Measurements from ENCODE around the gene TAGLN3.

Gene TAGLN3

GRCh38 chr3:111998636-111999483 is at the start of gene TAGLN3:
TSS of gene TAGLN3 (plus strand) at chr3:111998922. CDS start at chr3:111999423, 501 bp downstream.
- DNase-seq = no peak

- no peak for DNase-seq
These were observed 49.0 kb upstream of the TAGLN3 start for GRCh38 chr3:111949712-111950111.

- no peak for DNase-seq
These were observed 47.7 kb upstream of the TAGLN3 start for GRCh38 chr3:111951032-111951431.

GRCh38 chr3:111952086-111952485 is 46.6 kb upstream of the TAGLN3 start:
- no peak for DNase-seq

DNA sequence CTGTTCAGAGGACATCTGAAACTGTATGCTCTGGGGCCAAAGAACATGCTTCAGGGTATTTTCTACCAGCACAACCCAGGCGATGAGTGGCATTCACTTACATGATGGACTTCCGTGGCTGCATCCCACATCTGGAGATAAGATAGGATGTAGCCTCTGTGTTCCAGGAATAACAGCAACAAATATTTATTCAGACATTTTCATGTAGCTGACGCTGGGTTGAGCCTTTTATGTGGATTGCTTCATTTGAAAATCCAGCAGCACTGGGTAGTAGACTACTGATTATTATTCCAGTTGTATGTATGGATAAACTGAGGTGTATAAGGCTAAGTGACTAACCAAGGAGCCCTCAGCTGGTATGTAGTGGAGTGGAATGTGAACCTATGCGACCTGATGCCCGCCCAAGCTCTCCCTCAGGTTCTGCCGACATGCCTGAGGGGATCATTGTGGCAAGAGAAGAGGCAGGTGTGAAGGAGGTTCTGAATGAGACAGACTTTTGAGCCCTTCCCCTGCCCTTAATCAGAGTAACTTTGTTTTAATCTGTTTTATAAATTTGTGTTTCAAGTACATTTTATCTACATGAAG is 45.8 kb upstream of the TAGLN3 start:
- no peak for DNase-seq

- DNase-seq = no peak
These were observed 44.3 kb upstream of the TAGLN3 start for GRCh38 chr3:111954228-111954990.

DNA sequence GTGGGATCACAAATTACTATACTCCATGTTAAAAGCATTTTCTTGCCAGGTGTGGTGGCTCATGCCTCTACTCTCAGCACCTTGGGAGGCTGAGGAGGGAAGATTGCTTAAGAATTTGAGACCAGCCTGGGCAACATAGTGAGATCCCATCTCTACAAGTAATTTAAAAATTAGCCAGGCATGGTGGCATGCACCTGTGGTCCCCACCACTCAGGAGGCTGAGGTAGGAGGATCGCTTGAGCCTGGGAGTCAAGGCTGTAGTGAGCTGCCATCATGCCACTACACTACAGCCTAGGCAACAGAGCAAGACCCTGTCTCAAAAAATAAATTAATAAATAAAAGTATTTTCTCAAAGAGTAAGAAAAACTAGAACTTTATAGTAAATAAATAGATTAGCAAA is 42.8 kb upstream of the TAGLN3 start:
- no peak for DNase-seq

DNA sequence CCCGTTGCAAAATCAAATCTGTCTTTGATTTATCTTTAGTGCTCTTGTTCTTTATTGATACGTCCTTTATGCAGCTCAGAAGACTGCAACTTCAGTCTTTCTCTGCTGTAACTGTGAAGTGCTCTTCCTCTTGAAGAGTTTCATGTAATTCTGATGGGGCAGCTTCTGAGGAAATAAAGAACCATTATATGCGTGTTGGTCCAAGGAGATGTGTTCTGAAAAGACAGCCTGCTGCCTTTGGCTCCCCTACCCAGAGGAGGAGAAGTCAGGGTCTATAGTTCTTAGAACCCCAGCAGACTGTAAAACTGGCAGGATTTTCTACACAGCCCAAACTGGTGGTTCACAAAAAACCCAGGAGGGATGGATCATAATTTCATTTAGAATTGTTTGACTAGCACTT is 42.3 kb upstream of the TAGLN3 start:
- no peak for DNase-seq

DNA sequence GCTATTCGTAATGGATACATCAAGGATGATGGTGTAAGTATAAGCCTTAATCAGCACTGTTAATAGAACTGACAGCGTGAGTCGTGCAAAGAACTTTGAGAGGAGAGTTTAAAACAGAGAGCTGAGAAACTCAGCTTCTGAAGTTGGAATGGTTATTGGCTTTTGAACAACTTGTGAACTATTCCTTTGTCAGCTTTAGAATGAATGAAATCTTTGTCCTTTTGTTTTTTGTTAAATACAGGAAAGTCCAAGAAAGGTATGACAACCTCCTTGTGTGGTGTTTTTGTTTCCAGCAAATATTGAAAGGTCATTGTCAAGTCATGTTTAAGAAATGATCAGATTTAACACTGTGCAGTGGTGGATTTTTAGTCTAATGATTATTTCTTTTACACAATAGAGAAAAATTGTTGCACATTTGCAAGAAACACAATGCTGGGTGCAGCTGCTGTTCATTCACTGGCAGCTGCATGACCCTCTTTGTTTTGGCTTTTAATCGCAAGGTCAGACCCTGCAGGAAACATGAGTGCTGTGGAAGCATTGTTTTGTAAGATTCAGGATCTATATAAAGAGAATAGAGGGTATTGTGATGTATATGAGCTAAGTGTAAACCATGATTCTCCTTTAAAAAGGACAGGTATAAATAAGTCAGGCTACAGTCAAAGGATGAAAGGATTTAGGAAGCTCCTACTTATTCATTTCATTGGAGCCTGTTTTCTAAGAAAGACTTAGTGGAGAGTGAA is 41.6 kb upstream of the TAGLN3 start:
- no peak for DNase-seq

DNA sequence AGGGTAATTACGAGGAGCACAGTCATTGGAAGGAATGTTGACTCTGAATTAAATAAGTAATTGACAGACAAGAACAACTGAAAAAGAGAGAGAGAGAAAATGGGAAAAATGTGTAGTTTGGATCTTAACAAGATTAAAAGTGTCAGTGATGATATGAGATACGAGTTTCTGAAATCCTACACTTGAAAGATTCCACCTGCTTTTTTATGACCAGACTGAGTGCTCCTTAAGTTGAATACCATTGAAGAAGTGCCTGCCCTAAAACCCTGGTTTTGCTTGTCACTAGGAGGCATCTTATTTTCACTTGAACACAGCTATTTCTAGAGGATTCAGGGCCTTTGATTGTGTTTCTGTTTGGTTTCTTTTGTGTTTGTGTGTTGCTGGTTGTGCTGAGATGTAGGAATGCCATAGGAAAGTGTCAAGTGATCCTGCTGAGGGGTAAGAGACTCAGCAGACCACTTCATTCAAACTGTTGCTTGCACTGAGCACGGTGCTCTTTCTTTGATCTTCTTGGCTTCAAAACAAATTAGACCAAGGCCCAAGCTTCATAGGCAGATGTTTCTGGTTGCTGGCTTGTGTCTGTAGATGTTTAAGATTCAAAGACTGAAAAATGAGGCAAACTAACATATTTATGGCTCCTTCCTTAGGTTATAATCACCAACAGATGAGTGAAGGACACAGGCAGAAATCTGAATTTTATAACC is 37.1 kb upstream of the TAGLN3 start:
- DNase-seq = no peak

DNA sequence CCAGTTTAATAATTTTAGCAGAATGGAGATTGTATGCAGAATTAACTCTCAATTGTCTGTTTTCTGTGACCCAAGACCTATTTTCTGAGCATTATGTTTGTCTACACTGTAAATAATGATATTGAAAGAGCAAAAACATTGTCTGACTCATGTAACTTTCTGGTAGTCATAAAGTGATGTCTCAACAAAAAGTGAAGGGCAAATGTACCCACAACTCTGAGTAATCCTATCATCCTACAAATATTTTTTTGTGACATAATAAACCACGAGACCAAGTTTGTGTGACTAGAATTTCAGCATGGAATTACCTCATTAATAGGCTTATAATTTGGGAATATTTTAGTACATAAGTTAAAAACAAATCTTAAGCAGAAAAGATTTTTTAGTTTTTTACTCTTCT is 35.3 kb upstream of the TAGLN3 start:
- DNase-seq = no peak

GRCh38 chr3:111965484-111965883 is 33.2 kb upstream of the TAGLN3 start:
- no peak for DNase-seq

GRCh38 chr3:111967068-111967467 is 31.7 kb upstream of the TAGLN3 start:
- DNase-seq = peak; percentile 24 to 25

GRCh38 chr3:111967651-111968274 is 31.0 kb upstream of the TAGLN3 start:
- DNase-seq = peak; percentile 90 to 92

DNA sequence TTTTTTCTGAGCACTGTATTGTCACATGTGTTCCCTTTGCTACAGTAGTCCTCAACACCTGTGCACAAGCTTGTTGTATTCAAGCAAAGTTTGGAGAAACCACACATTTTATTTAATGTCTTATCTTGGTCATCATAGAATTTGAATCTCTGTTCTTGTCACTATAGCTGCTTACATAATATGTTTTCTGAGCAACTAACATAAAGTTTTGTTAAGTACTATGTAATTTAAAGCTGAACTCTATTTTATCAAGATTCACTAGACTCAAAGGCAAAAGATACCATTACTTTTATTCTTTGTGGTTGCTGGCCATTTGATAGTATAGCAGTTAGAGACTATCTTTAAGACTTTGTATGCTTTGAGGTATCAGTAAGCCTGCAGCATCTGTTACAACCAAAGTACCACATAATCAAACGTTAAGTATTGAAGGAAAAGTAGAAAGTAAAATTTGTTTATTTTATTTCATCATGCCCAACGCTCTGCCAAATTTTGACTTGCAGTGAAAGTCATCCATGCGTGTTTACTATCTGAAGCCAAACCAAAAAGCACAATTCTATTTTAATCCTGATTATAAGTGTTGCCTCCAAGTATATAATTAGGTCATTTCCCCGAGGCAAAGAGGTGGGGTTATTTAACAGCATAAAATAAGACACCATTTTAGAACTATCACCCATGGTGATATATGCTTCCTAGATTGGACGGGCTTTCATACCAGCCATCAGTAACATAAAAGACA is 30.2 kb upstream of the TAGLN3 start:
- no peak for DNase-seq

- no peak for DNase-seq
These were observed 28.3 kb upstream of the TAGLN3 start for GRCh38 chr3:111970376-111970775.

DNA sequence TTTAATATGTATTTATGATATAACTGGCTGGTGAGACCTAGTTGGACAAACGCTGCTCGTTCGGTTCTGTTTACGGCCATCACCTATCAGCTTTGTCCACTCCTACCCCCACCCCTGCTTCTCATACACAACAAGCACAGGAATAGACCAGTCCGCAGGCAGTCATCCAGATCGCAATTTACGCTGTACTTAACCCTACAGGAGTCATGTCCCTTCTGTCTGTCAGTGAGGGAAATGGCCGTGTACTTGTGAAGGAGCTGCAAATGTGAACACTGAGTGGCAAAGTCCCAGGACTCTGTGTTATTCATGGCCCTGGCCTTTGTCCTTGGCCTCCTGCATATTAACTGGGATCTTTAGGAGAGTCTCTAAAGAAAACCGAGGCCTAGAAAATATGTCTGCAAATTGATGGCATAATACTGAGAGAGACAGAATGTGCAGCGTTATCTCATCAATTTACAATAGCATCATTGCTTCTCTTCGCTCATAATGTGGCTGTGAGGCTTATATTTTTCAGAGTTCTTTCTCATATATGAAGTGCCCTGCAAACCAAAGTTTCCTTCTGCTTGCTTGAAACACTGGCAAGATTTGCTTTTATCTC is 27.1 kb upstream of the TAGLN3 start:
- no peak for DNase-seq

GRCh38 chr3:111972891-111973290 is 25.8 kb upstream of the TAGLN3 start:
- DNase-seq = no peak

DNA sequence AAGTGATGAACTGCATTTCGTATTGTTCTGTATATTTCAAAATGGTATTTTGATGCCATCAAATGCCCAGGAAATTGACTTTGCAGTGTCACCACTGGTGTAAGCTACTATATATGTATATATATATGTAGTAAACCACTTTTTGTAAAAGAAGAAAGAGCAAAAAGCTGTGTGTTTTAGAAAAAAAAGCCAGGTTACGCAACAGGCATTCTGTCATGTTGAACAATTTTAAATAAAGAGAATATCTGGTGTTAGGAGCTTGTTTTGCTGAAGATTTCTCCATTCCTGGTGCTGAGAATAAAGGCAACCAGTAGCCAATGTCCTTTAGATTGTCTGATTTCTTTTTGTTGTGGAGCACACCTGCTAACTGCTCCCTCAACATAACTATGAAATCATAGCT is 23.6 kb upstream of the TAGLN3 start:
- DNase-seq = no peak

- no peak for DNase-seq
These were observed 22.5 kb upstream of the TAGLN3 start for GRCh38 chr3:111976254-111976653.

Data from AML-193 (cell line).